Measurements from ENCODE around the gene CHRM2. TPM values are rescaled to one million over a fixed set of nuclear protein-coding genes. Genes with fewer than 3 reads are reported as not detected.
A peak's percentile ranks its signal among the peaks of the same experiment; 100 is the strongest.

CHRM2 gene
- total and polyA plus RNA-seq, 9 of the 15 experiments (the other 6 are each of a cell fraction or from before 2014, with no cell fraction given): not detected

GRCh38 chr7:136874393-136875032 is 6.1 kb downstream of the CHRM2 start (continued):
- TF ChIP-seq IRF1 (CRISPR knock-in tag; IDR thresholded peaks at IDR 0.05; ENCODE audit: borderline replicate concordance) (no peak), ETS1 (conservative IDR thresholded peaks at IDR 0.05; ENCODE audit: control insufficient read depth, low read depth, low read length) (no peak), RBFOX2 (IDR thresholded peaks at IDR 0.05; ENCODE audit: low read depth, low read length) (no peak), CEBPG (CRISPR knock-in tag; IDR thresholded peaks at IDR 0.05) (no peak), CEBPG (tag; conservative IDR thresholded peaks at IDR 0.05 in 1 of 2, IDR thresholded peaks at IDR 0.05 in 1 of 2) (no peak), RNF2 (IDR thresholded peaks at IDR 0.05) (no peak), ZKSCAN8 (CRISPR knock-in tag; IDR thresholded peaks at IDR 0.05) (no peak), ELK3 (CRISPR knock-in tag; IDR thresholded peaks at IDR 0.05) (no peak), TAF15 (IDR thresholded peaks at IDR 0.05; ENCODE audit: low read depth, low read length) (no peak), NR1H2 (CRISPR knock-in tag; IDR thresholded peaks at IDR 0.05) (no peak), U2AF1 (optimal IDR thresholded peaks at IDR 0.05; ENCODE audit: low read depth, low read length) (no peak), MCM7 (IDR thresholded peaks at IDR 0.05) (no peak), CTCF (IDR thresholded peaks at IDR 0.05 in 2 of 3, conservative IDR thresholded peaks at IDR 0.05 in 1 of 3; ENCODE audit: insufficient read depth in 2 of 3, low read depth in 1 of 3, low read length in 3 of 3) (peak; percentile 36 to 60 (median 53); a peak in 4 of 6 replicates), ZC3H8 (IDR thresholded peaks at IDR 0.05) (no peak), ZNF740 (CRISPR knock-in tag; IDR thresholded peaks at IDR 0.05) (0 out of 2 replicates have a peak, but pooled peaks have one; percentile 42), ZNF740 (tag; IDR thresholded peaks at IDR 0.05) (peak in 1 of 2 experiments; percentile 70; a peak in 1 of 4 replicates), ZNF766 (CRISPR knock-in tag; conservative IDR thresholded peaks at IDR 0.05) (no peak), PTBP1 (IDR thresholded peaks at IDR 0.05; ENCODE audit: low read depth, low read length) (no peak), FOSL1 (tag; conservative IDR thresholded peaks at IDR 0.05) (no peak), CREM (IDR thresholded peaks at IDR 0.05; ENCODE audit: low read depth) (no peak), MYNN (IDR thresholded peaks at IDR 0.05) (no peak), MYNN (CRISPR knock-in tag; IDR thresholded peaks at IDR 0.05) (no peak), NFYB (IDR thresholded peaks at IDR 0.05; ENCODE audit: extremely low read depth, insufficient read length) (no peak), ZNF140 (CRISPR knock-in tag; IDR thresholded peaks at IDR 0.05) (no peak)

Measured in K562 (cell line).